Measurements from ENCODE around the gene NACC2.

NACC2 gene

DNA sequence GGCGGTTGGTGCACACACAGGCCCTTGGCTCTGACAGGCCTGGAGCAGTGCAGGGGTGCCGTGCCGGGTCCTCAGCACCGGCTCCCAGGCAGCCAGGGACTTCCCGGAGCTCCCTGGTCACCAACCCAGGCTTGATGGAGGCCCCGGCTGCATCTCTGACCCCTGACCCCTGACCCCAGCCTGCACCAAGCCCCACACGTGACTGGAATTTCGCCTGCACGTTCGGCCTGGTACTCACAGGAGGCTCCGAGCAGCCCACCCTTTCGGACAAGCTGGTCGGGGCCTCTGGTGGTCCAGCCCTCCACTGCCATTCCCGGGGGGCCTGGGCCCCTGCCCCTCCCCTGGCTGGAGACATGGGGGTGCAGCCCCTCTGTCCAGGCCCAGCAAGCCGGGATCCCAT is 108.5 kb downstream of the NACC2 start:
- no peak overlapping the region for H3K4me3 ChIP-seq (ENCODE audit: control insufficient read depth, low read depth, low read length)
- TF ChIP-seq, protein P1, sequence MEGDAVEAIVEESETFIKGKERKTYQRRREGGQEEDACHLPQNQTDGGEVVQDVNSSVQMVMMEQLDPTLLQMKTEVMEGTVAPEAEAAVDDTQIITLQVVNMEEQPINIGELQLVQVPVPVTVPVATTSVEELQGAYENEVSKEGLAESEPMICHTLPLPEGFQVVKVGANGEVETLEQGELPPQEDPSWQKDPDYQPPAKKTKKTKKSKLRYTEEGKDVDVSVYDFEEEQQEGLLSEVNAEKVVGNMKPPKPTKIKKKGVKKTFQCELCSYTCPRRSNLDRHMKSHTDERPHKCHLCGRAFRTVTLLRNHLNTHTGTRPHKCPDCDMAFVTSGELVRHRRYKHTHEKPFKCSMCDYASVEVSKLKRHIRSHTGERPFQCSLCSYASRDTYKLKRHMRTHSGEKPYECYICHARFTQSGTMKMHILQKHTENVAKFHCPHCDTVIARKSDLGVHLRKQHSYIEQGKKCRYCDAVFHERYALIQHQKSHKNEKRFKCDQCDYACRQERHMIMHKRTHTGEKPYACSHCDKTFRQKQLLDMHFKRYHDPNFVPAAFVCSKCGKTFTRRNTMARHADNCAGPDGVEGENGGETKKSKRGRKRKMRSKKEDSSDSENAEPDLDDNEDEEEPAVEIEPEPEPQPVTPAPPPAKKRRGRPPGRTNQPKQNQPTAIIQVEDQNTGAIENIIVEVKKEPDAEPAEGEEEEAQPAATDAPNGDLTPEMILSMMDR (conservative IDR thresholded peaks at IDR 0.05; ENCODE audit: control insufficient read depth, insufficient read depth, low read depth, low read length), result no peak
- no peak for DNase-seq (ENCODE audit: low read depth)

DNA sequence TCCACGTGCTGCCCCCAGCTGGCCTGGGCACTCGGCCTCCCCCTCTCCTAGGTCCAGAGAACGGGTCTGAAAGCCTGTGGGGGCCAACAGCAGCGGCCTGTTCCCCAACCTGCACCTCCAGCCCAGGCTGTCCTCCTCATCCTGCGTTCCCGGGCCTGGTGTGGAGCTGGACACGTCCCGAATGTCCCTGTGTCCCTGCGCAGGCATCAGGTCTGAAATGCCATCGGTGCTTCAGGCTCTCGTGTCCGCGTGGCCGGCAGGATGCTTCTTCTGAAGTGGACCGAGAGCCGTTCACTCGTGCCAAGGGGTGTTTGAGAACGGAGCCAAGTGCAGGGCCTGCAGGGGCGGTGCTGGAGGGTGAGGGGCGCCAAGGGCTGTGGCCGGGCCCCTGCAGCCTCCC is 109.2 kb downstream of the NACC2 start:
- DNase-seq (ENCODE audit: low read depth), result no peak
- H3K4me3 ChIP-seq (ENCODE audit: control insufficient read depth, low read depth, low read length), result no peak overlapping the region
- TF ChIP-seq, protein P1 (conservative IDR thresholded peaks at IDR 0.05; ENCODE audit: control insufficient read depth, insufficient read depth, low read depth, low read length), result no peak

DNA sequence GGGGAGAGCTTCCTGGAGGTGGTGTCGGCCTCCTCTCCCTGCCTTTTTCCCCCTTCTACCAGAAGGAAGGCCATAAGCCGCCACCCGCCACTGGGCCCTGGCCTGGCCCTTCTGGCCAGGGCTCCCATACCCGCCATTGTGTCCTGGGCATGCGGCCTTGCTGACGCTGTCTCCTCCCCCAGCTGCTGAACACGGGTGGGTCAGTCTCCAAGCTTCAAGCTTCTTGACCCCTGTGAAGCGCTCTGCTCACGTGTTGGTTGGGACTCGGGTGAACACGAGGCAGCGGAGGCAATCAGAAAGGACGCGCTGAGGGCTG is 109.7 kb downstream of the NACC2 start:
- H3K4me3 ChIP-seq (ENCODE audit: control insufficient read depth, low read depth, low read length), result no peak overlapping the region
- TF ChIP-seq, protein P1 (conservative IDR thresholded peaks at IDR 0.05; ENCODE audit: control insufficient read depth, insufficient read depth, low read depth, low read length), result no peak
- DNase-seq (ENCODE audit: low read depth), result no peak

DNA sequence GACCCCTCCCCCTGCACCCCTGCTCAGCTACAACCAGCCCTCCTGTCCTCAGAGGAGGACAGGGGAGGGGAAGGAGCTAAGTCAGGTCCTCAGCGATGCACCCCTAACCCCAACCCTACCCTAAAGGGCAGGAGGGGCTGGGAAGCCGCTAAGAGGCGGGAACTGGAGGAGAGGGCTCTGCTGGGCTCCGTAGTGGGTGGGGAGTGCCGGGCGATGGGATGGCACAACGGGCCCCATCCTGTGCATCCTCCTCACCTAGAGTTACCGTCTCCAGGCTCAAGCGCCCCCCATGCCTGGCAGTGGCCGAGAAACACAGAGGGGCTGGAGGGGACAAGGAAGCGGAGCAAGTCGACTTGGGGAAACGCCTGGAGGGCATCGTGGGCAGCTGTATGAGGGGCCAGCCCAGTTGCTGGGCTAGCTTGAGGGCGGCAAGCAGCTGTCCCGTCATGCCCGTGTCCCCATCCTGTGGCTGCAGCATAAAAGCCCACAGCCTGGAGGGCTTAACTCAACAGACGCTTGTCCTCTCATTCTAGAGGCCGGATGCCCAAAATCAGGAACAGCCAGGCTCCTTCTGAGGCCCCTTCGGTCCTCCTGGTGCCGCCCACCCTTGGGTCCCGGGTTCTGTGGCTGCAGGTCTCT is 110.9 kb downstream of the NACC2 start:
- TF ChIP-seq, protein P1 (conservative IDR thresholded peaks at IDR 0.05; ENCODE audit: control insufficient read depth, insufficient read depth, low read depth, low read length), result no peak
- no peak for DNase-seq (ENCODE audit: low read depth)
- H3K4me3 ChIP-seq (ENCODE audit: control insufficient read depth, low read depth, low read length), result no peak overlapping the region

DNA sequence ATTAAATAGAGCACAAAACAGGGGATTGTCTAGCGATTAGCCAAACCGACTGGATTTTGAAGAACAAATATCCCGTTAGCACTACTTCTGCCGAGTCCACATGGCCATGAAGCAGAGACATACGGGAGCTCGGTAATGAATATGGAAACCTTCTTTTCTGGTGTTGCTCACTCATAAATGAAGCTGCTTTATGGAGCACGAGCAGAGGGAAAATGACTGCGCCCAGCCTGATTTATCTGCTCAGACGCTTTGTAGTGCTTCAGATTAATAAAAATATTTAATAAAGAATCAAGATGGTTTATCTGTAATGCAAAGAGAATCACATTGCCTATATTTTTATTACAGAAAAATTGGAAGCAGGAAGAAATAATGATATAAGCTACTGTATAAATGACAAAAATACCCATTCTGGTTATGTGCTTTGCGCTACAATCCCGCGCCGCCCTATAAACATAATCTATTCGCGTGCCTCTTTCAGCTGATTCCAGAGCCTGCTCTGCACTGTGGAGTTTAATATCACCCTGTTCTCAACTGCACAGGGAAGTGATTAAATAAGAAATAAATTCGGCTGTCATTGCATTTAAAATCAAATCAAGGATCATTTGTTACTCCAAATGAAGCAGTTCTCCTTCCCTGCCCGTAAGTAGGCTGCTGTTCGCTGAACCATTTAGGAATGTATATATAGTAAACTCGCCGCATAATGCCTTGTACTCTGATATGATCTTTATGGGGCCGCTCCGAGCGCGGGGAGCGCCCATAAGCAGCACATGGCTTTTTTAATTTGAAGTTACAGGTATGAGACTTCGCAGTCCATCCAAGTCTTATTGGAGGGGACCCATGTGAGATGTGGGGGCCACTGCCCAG is 111.6 kb downstream of the NACC2 start:
- no peak for DNase-seq (ENCODE audit: low read depth)
- H3K4me3 ChIP-seq (ENCODE audit: control insufficient read depth, low read depth, low read length), result no peak overlapping the region
- TF ChIP-seq, protein P1 (conservative IDR thresholded peaks at IDR 0.05; ENCODE audit: control insufficient read depth, insufficient read depth, low read depth, low read length), result no peak

DNA sequence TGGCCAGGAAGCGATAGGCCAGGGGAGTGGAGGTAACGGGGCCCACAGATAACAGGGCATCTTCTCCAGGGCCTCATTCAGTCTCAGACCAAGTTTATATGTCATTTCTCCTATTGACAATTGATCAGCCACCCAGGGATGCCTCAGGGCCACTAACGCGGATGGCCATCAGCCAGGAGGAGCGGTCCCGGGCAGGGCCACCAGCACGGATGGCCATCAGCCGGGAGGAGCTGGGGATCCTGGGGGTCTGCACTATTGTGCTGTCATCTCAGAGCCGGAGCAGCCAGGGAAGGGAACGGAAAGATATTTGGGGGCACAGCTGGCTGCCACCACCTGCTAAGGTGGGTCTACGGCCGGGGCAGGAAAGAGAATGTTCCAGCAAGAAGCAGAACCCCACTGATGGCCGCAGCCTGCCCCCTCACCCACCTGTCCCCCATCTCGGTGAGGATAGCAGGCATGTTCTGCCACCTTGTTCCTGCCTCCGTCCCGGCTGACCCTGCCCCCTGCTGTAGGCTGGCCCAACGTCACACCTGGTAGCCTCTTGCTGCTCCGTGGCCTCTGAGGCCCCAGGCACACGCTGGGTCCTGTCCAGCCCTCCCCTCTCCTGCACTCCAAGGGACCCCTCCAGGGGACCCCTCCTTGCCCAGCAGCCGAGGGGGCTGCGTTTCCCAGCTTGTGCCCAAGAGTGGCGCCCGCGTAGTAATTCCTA is 112.4 kb downstream of the NACC2 start:
- no peak overlapping the region for H3K4me3 ChIP-seq (ENCODE audit: control insufficient read depth, low read depth, low read length)
- DNase-seq (ENCODE audit: low read depth), result no peak

More for the DNA sequence above, 112.4 kb downstream of the NACC2 start:
- TF ChIP-seq, protein P1 (conservative IDR thresholded peaks at IDR 0.05; ENCODE audit: control insufficient read depth, insufficient read depth, low read depth, low read length), result no peak

Measured in fibroblast of mammary gland (primary cell).